G401.6 (cell line): ENCODE measurements around the gene SLC25A21.
"Not testable (repeated sequence)": the region's sequence is repeated elsewhere in the genome, so short reads cannot be mapped to it uniquely, and the experiment has no call there.

Experiments used
- FAIRE-seq: peaks from 2 replicates; lab custom pipeline; 2012; peaks lifted over from hg19 to GRCh38; lab: Jason Lieb, UNC

Gene SLC25A21

GRCh38 chr14:36863271-36863670 is 309.1 kb downstream of the SLC25A21 start:
- FAIRE-seq = no peak

DNA sequence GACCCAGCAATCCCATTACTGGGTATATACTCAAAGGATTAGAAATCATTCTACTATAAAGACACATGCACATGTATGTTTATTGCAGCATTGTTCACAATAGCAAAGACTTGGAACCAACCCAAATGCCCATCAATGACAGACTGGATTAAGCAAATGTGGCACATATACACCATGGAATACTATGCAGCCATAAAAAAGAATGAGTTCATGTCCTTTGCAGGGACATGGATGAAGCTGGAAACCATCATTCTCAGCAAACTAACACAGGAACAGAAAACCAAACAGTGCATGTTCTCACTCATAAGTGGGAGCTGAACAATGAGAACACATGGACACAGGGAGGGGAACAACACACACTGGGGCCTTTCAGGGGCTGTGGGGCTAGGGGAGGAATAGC is 310.2 kb downstream of the SLC25A21 start:
- FAIRE-seq = not testable (repeated sequence)

GRCh38 chr14:36860831-36861230 is 311.6 kb downstream of the SLC25A21 start:
- FAIRE-seq = no peak

- no peak for FAIRE-seq
Measured at GRCh38 chr14:36859119-36859518, 313.3 kb downstream of the SLC25A21 start.

GRCh38 chr14:36857842-36858445 is 314.5 kb downstream of the SLC25A21 start:
- no peak for FAIRE-seq

DNA sequence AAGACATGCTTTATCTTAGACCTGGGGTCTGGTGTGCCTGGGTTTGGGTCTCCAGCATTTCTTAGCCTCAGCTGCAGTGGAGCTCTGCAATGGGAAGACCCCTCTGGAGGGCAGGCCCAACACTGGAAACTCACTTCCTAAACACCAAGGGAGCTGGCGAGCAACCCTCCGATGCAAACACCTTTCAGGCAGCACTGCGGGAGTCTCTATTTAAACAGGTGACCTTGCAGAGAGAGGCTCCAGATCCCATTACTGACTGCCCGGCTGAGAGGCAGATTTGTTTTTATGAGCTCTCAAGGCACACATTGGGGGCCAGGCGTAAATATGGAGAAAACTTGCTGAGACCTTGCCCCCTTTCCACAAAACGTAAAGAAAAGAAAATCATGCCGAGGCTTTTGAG is 315.3 kb downstream of the SLC25A21 start:
- no peak for FAIRE-seq

DNA sequence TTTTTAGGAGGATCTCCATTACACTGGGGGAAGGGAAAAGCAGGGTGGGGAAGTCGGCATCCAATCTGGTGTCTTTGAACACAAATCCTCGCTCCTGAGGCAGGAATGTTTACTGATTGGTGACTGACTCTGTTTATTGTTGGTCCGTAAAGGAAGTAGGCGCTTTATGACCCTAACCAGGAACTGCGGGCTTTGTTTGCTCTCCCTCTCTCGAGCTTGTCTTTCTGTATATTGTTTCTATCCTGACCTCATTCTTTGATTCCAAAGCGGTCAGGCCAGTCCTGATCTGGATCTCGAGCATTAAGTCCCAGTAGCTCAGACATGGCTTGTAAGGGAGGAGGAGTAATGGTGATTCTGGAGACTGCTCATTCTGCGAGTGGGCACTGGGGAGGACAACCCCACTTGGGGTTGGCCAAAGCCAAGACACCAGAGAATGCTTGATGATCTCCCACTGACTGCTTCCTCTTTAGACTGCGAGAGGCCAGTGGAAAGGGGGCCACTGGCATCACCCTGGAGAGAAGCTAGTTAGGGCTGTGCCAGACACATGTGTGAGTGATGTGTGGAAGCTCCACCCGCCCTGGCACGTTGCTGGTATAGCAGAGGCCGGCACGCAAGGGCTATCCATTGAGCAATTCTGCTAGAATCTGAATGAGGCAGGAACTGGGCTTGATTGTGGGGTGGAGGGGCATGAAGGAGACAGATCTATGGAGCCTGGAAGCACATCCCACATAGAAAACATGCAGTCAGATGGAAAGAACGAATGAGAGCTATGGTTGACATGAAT is 316.1 kb downstream of the SLC25A21 start:
- FAIRE-seq = no peak

- FAIRE-seq = no peak
Measured at GRCh38 chr14:36855396-36855795, 317.0 kb downstream of the SLC25A21 start.

GRCh38 chr14:36852981-36853691 is 319.3 kb downstream of the SLC25A21 start:
- no peak for FAIRE-seq

DNA sequence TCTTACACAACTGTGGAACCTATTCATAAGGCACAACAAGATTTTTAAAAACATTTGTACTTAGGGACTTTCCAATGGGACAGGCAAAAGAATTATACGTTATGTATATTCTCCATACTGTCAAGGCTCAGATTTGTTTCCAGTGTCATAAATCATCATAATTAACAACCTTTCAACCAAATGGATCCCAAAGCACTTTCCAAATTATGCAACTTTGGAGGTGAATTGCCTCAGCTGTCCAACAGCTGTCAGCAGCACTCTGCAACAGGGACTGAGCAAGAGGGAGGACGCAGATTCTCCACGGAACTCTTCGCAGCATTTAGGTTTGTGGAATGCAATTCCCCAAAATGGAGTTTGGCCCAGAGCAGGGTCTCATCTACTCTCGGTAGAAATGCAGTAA is 324.2 kb downstream of the SLC25A21 start:
- FAIRE-seq = no peak

DNA sequence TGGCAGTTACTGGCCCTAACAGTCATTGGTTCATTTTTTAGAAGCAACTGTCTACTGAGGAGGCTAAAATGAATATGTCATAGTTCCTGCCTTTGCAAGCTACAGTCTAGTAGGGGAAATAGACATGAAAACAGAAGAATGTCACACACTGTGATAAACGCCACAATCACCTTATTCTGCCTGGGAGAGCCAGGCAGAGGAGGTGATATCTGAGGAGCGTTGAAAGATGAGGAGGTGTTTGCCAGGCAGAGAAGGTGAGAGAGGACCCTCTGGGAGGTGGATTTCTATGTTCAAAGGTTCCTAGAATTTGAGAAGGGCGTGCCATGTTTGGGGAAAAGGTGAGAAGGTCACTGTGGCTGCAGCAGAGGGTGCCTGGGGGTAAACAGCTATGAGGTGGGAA is 325.0 kb downstream of the SLC25A21 start:
- FAIRE-seq = no peak

- FAIRE-seq = no peak
Measured at GRCh38 chr14:36845356-36846012, 326.9 kb downstream of the SLC25A21 start.

DNA sequence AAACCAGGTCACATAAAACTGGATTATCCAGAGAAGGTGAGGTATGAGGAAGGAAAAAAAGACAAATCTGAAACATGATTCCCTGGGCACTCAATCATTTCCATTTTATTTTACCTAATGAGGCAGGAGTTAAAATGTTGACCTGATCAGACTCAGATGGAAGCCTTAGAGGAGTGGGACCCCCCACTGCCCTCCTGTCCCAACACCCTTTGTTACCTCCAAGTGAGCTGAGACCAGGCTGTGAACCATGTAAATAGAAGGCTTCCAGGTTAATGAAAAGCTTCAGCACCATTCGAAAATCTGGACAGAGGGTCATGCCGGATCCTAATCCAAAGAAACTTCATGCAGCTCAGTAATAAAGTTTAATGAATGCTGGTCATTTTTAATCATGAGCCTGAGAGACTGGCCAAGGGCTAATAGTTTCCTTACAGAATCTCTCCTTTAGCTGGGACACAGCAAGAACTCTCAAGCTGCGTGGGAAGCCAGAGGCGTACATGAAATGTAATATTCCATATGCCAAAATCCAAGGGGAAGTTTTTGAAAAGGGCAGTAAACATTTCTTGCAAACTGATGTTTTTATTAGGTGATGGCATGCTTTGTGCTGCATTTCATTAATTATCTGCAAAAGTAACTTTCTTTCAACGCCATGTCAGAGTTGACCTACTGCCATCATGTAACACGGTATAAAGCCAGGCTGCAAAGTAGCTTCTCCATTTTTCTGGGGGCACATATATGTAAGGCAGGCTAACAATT is 327.8 kb downstream of the SLC25A21 start:
- no peak for FAIRE-seq

- FAIRE-seq = no peak
Measured at GRCh38 chr14:36843410-36843809, 329.0 kb downstream of the SLC25A21 start.

DNA sequence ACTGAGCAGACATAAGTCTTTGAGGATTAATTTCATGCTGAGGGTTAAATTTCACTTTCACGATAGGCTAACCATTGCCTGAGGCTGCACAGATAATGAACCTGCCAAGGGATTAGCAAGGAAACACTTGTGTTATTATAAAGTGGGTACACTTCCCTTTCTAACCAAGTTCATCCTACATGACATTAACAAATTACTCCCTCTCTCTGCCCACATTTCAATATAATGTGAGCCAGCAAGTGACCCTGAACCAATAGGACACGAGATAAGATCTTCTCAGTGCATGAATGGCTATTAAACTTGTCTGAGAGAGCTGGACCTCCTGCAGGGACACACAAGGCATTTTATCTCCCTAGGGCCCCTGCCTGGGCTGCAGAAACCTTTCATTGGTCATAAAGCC is 337.3 kb downstream of the SLC25A21 start:
- no peak for FAIRE-seq

GRCh38 chr14:36834293-36834692 is 338.1 kb downstream of the SLC25A21 start:
- FAIRE-seq = no peak

GRCh38 chr14:36829547-36829946 is 342.9 kb downstream of the SLC25A21 start:
- FAIRE-seq = no peak

DNA sequence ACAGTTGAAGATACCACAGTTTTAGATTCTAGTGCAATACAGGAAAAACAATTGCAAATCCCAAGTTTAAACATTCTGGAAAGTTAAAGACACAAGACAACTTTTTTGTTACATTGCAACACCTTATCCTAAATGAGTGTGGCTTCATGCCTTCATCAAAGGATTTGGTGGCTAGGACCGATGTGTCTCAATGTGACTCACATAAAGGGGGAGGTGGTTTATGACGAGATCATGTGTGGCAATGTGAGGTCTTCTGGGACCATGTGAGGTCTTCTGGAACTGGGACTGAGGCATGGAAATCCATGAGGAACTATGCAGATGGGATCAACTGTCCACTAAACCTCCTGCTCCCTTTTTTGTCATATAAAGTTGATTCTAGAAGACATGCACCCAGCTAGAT is 344.5 kb downstream of the SLC25A21 start:
- no peak for FAIRE-seq

GRCh38 chr14:36826614-36827013 is 345.8 kb downstream of the SLC25A21 start:
- no peak for FAIRE-seq

DNA sequence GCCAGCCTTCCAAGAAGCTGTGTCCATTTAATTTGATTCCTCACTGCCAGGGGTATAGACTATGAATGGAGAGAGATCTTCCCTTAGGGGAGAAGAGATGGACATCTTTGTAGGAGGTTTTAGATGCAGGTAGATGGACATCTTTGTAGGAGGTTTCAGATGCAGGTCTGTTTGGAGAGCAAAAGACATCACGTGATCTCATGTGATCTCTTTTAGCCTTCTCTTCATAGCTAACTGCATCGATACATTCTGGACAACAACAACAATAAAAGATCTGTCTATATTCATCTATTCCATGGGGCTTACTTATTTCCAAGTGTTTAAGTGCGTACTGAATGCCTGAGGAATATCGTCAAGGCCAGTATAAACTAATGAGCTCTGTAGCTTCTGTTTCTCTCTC is 347.6 kb downstream of the SLC25A21 start:
- no peak for FAIRE-seq

- FAIRE-seq = no peak
Measured at GRCh38 chr14:36823651-36824050, 348.8 kb downstream of the SLC25A21 start.

DNA sequence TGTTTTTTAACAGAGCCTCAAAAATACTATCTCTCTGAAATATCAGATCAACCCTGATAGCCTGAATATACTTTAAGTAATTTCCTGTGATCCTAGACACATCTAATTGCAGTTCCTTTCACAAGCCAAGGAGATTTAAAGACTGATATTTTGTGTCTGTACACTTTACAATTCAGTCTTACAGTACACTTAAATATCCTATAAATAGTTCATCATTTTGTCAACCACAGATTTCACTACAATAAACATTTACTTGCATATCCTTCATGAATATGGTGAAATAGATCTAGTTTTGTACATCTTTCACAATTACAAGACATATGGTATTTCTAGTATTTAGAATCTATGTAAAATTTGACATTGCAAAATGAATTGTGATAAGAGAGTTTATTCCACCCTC is 349.7 kb downstream of the SLC25A21 start:
- no peak for FAIRE-seq
